Mammary epithelial cell (primary cell): ENCODE results near the gene NPB.

Experiments used
- EZH2 ChIP-seq: IDR thresholded peaks from 2 replicates; pipeline ENCODE4 v1.6.1; 2012; ENCODE audit warnings: low read length, inconsistent platforms, borderline replicate concordance
- TF ChIP-seq, protein P1 (sequence below), 2 donors: IDR thresholded peaks in 1 of 2; conservative IDR thresholded peaks in 1 of 2; 2 replicates each; pipeline ENCODE4 v1.5.1; 2011 to 2012; ENCODE audit warnings: inconsistent platforms in 2 of 2, low read length in 2 of 2, mild to moderate bottlenecking in 2 of 2, control low read depth in 1 of 2, low read depth in 1 of 2; ENCODE audit not compliant: insufficient read depth in 1 of 2; ENCODE audit errors: extremely low read depth in 1 of 2

GRCh38 chr17:81924557-81925532 lies 22.8 kb downstream of the NPB start:
- no peak for TF ChIP-seq EZH2
- TF ChIP-seq, protein P1, sequence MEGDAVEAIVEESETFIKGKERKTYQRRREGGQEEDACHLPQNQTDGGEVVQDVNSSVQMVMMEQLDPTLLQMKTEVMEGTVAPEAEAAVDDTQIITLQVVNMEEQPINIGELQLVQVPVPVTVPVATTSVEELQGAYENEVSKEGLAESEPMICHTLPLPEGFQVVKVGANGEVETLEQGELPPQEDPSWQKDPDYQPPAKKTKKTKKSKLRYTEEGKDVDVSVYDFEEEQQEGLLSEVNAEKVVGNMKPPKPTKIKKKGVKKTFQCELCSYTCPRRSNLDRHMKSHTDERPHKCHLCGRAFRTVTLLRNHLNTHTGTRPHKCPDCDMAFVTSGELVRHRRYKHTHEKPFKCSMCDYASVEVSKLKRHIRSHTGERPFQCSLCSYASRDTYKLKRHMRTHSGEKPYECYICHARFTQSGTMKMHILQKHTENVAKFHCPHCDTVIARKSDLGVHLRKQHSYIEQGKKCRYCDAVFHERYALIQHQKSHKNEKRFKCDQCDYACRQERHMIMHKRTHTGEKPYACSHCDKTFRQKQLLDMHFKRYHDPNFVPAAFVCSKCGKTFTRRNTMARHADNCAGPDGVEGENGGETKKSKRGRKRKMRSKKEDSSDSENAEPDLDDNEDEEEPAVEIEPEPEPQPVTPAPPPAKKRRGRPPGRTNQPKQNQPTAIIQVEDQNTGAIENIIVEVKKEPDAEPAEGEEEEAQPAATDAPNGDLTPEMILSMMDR (conservative IDR thresholded peaks at IDR 0.05 in 1 of 2, IDR thresholded peaks at IDR 0.05 in 1 of 2; ENCODE audit: extremely low read depth in 1 of 2, insufficient read depth in 1 of 2, low read depth in 1 of 2, low read length in 2 of 2), result no peak
